HFF-Myc (cell line): ENCODE measurements around the gene UBE2L6.

Experiments used
- DNase-seq: peaks from one replicate; pipeline ENCODE4 v3.0.0-alpha.2; 2011; ENCODE audit warnings: low read depth; ENCODE audit errors: extremely low read depth
- H3K4me3 ChIP-seq: replicated peaks from 2 replicates; pipeline ENCODE4 v1.5.1; 2011; ENCODE audit warnings: low read depth, mild to moderate bottlenecking, control low read depth, low read length
- CTCF ChIP-seq: IDR thresholded peaks from 2 replicates; pipeline ENCODE4 v1.5.1; 2012; ENCODE audit warnings: mild to moderate bottlenecking, low read depth, low read length, control low read depth; ENCODE audit errors: missing control alignments

The UBE2L6 gene

DNA sequence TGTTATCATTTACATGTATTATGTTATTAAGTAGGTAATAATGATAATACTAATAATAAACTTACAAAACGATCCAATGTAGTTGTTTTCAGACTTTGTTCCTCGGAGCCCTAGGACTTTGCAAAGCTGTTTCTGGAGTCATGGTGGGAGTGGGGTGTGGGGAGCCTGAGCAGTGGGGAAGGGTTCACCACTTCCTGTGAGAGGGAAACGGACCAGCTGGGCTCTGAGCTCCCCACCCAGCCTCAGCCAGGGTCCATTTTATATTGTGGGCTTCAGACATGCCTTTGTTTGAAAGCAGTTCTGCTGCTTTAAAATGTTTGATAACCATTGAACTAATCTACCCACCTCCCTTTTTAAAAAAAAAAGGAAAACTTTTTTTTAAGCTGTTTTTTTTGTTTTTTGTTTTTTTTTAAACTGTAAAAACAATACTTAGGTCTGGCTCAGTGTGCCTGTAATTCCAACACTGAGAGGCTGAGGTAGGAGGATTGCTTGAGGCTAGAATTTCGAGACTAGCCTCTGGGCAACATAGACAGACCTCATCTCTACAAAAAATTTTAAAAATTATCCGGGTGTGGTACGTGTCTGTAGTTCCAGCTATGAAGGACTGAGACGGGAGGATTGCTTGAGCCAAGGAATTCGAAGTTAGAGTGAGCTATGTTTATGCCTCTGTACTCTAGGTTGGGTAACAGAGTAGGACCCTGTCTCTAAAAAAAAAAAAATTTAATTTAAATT is 37.0 kb upstream of the UBE2L6 start:
- no peak for TF ChIP-seq CTCF
- no peak for DNase-seq
- no peak overlapping the region for H3K4me3 ChIP-seq

DNA sequence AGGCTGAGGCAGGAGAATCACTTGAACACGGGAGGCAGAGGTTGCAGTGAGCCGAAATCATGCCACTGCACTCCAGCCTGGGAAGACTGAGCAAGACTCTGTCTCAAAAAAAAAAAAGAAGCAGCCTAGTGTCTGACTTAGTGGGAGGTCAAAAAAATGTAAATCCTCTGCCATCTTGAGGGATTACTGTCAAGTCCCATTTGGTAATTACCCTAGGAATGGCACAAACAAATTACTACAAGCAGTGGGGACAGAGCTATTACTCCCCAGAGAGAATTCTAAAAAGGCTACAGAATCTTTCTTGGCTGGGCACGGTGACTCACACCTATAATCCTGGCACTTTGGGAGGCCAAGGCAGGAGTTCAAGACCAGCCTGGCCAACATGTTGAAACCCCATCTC is 33.8 kb upstream of the UBE2L6 start:
- TF ChIP-seq CTCF = no peak
- no peak for DNase-seq
- H3K4me3 ChIP-seq = no peak overlapping the region

- DNase-seq = no peak
- no peak overlapping the region for H3K4me3 ChIP-seq
- no peak for TF ChIP-seq CTCF
Measured at GRCh38 chr11:57599381-57599780, 31.9 kb upstream of the UBE2L6 start.

DNA sequence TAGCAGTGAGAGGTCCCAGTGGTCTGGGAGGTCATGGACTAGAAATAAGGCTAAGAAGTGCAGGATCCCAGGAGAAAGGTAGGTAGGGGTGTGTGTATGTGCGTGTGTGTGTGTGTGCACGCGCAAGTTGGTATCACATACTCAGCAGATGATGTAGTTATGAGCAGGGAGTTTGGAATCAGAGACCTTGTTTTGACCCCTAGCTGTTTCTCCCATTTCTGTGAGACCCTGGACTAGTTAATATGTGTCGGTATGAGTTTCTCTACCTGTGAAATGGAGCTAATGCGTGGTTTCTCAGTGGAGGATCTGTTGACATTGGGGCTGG is 31.3 kb upstream of the UBE2L6 start:
- DNase-seq = no peak
- no peak overlapping the region for H3K4me3 ChIP-seq
- TF ChIP-seq CTCF = no peak

DNA sequence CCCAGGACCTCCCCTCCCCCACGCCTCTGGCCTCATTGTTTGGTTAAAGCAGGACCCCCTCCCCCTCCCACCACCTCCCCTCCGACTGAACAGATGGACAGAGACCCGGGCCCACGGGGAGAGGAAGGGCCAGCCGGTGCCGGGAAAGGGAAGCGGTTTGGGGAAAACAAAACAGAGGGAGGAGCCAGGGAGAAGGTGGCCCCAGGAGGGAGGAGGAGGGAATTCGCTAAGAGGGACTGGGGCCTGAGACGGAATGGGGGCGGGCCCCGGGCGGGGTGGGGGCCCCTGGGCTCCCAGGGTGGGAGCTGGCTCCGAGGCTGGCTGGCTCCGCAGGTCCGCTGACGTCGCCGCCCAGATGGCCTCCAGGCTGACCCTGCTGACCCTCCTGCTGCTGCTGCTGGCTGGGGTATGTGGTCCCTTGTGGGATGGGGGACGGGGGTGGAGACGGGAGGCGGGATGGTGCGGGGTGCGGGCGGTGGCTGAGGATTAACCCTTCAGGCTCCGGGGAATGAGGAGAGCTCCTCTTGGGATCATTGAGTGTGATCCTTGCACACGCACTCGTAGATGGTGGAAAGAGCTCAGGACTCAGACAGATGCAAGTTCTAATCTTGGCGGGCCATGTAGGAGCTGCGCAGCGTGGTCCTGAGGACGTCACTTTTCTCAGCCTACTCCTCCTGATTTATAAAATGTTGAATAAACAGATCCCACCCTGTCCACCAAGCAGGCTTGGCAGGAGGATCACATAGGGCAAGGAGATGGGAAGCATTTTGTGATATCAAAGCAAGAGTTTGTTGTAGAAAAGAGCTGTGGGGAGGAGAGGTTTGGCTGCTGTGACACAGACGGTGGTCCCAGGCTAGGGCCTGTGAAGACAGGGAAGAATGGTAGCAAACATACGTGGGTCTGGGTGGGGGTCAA is 30.7 kb upstream of the UBE2L6 start:
- no peak for TF ChIP-seq CTCF
- DNase-seq = no peak
- H3K4me3 ChIP-seq = no peak overlapping the region; the same call in 1 of the 2 replicates

GRCh38 chr11:57597461-57597915 is 30.0 kb upstream of the UBE2L6 start, which contains the start of gene SERPING1:
Gene SERPING1 (plus strand): TSS chr11:57597685. CDS start chr11:57598271, 586 bp downstream.
- DNase-seq = no peak
- H3K4me3 ChIP-seq = no peak within 1 kb of the TSS; the same call in 1 of the 2 replicates
- TF ChIP-seq CTCF = no peak
